Measurements from ENCODE around the gene NDUFS3. TPM values are rescaled to one million over a fixed set of nuclear protein-coding genes. Genes with fewer than 3 reads are reported as not detected.

NDUFS3 gene
- total and polyA plus RNA-seq, 2 of the 13 experiments (the other 11 are each of a cell fraction or from before 2014, with no cell fraction given): 151 to 184 TPM

GRCh38 chr11:47565340-47566148, 13.3 kb upstream of the NDUFS3 start, which contains the start of gene PTPMT1 (continued):
- TF ChIP-seq ZNF737 (CRISPR knock-in tag; IDR thresholded peaks at IDR 0.05; ENCODE audit: borderline replicate concordance) (no peak), GTF3A (CRISPR knock-in tag; conservative IDR thresholded peaks at IDR 0.05) (no peak), SP2 (CRISPR knock-in tag; IDR thresholded peaks at IDR 0.05) (no peak), ATM (IDR thresholded peaks at IDR 0.05; ENCODE audit: borderline replicate concordance) (no peak), ZNF33B (CRISPR knock-in tag; IDR thresholded peaks at IDR 0.05) (peak; percentile 78; the same call in 1 of the 2 replicates), NFIB (CRISPR knock-in tag; IDR thresholded peaks at IDR 0.05; ENCODE audit: borderline replicate concordance) (no peak), ZNF891 (CRISPR knock-in tag; IDR thresholded peaks at IDR 0.05) (0 out of 2 replicates have a peak, but pooled peaks have one; percentile 6), ZNF788 (CRISPR knock-in tag; IDR thresholded peaks at IDR 0.05; ENCODE audit: borderline replicate concordance) (peak; percentile 17; the same call in 1 of the 2 replicates), ZNF382 (CRISPR knock-in tag; IDR thresholded peaks at IDR 0.05; ENCODE audit: borderline replicate concordance) (no peak), U2AF2 (IDR thresholded peaks at IDR 0.05; ENCODE audit: low read depth, low read length) (no peak), NONO (IDR thresholded peaks at IDR 0.05) (no peak), NONO (CRISPR knock-in tag; conservative IDR thresholded peaks at IDR 0.05) (peak; percentile 57; the same call in 1 of the 2 replicates), IRX3 (CRISPR knock-in tag; IDR thresholded peaks at IDR 0.05; ENCODE audit: borderline replicate concordance, low read depth) (no peak; the same call in 1 of the 2 replicates), ETV6 (CRISPR knock-in tag; conservative IDR thresholded peaks at IDR 0.05) (no peak), ZEB1 (IDR thresholded peaks at IDR 0.05; ENCODE audit: insufficient replicate concordance, low read depth) (no peak), HIC2 (CRISPR knock-in tag; IDR thresholded peaks at IDR 0.05; ENCODE audit: low read depth) (no peak), ARNT (IDR thresholded peaks at IDR 0.05) (no peak), SRSF1 (optimal IDR thresholded peaks at IDR 0.05; ENCODE audit: low read depth, low read length) (no peak), HDAC1 (CRISPR knock-in tag; IDR thresholded peaks at IDR 0.05) (peak; percentile 49), USF2 (IDR thresholded peaks at IDR 0.05; ENCODE audit: low read depth, low read length) (no peak), USF2 (CRISPR knock-in tag; IDR thresholded peaks at IDR 0.05; ENCODE audit: borderline replicate concordance) (no peak)
- TF ChIP-seq, protein P1, sequence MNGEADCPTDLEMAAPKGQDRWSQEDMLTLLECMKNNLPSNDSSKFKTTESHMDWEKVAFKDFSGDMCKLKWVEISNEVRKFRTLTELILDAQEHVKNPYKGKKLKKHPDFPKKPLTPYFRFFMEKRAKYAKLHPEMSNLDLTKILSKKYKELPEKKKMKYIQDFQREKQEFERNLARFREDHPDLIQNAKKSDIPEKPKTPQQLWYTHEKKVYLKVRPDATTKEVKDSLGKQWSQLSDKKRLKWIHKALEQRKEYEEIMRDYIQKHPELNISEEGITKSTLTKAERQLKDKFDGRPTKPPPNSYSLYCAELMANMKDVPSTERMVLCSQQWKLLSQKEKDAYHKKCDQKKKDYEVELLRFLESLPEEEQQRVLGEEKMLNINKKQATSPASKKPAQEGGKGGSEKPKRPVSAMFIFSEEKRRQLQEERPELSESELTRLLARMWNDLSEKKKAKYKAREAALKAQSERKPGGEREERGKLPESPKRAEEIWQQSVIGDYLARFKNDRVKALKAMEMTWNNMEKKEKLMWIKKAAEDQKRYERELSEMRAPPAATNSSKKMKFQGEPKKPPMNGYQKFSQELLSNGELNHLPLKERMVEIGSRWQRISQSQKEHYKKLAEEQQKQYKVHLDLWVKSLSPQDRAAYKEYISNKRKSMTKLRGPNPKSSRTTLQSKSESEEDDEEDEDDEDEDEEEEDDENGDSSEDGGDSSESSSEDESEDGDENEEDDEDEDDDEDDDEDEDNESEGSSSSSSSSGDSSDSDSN (CRISPR knock-in tag; IDR thresholded peaks at IDR 0.05): peak; percentile 92
- TF ChIP-seq, protein P2, sequence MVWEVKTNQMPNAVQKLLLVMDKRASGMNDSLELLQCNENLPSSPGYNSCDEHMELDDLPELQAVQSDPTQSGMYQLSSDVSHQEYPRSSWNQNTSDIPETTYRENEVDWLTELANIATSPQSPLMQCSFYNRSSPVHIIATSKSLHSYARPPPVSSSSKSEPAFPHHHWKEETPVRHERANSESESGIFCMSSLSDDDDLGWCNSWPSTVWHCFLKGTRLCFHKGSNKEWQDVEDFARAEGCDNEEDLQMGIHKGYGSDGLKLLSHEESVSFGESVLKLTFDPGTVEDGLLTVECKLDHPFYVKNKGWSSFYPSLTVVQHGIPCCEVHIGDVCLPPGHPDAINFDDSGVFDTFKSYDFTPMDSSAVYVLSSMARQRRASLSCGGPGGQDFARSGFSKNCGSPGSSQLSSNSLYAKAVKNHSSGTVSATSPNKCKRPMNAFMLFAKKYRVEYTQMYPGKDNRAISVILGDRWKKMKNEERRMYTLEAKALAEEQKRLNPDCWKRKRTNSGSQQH (CRISPR knock-in tag; IDR thresholded peaks at IDR 0.05; ENCODE audit: low read depth): peak; percentile 44; the same call in 1 of the 2 replicates

Data from HepG2 (cell line).